Measurements from ENCODE around the gene SOBP. TPM values are rescaled to one million over a fixed set of nuclear protein-coding genes. Genes with fewer than 3 reads are reported as not detected.
A peak's percentile ranks its signal among the peaks of the same experiment; 100 is the strongest.

The SOBP gene
- total and polyA plus RNA-seq, 2 donors (not counting 1 experiment from before 2014, with no cell fraction given), result 2.7 to 6.3 TPM

GRCh38 chr6:107600121-107600520 lies 110.2 kb downstream of the SOBP start:
- no peak overlapping the region for H3K9ac ChIP-seq (ENCODE audit: insufficient read depth, low read length)
- H4K20me1 ChIP-seq (ENCODE audit: control insufficient read depth, extremely low read depth, insufficient read depth, low read length), result no peaks in the 10 kb centered on the region
- no peak overlapping the region for H3K27ac ChIP-seq (ENCODE audit: insufficient read depth, low read length)
- H3K9me3 ChIP-seq (ENCODE audit: control insufficient read depth, insufficient read depth, low read depth, low read length), result no peaks in the 10 kb centered on the region
- no peaks in the 10 kb centered on the region for H3K36me3 ChIP-seq (ENCODE audit: control insufficient read depth, insufficient read depth, low read length)
- peak in 1 of 2 donors; percentile 62 for DNase-seq (ENCODE audit: low read depth in 2 of 2)
- TF ChIP-seq EZH2 (IDR thresholded peaks at IDR 0.05; ENCODE audit: low read length, missing control alignments), result no peak
- TF ChIP-seq, protein P1, sequence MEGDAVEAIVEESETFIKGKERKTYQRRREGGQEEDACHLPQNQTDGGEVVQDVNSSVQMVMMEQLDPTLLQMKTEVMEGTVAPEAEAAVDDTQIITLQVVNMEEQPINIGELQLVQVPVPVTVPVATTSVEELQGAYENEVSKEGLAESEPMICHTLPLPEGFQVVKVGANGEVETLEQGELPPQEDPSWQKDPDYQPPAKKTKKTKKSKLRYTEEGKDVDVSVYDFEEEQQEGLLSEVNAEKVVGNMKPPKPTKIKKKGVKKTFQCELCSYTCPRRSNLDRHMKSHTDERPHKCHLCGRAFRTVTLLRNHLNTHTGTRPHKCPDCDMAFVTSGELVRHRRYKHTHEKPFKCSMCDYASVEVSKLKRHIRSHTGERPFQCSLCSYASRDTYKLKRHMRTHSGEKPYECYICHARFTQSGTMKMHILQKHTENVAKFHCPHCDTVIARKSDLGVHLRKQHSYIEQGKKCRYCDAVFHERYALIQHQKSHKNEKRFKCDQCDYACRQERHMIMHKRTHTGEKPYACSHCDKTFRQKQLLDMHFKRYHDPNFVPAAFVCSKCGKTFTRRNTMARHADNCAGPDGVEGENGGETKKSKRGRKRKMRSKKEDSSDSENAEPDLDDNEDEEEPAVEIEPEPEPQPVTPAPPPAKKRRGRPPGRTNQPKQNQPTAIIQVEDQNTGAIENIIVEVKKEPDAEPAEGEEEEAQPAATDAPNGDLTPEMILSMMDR (conservative IDR thresholded peaks at IDR 0.05 in 1 of 2, IDR thresholded peaks at IDR 0.05 in 1 of 2; ENCODE audit: low read depth in 1 of 2, low read length in 2 of 2), result no peak
- H3K79me2 ChIP-seq (ENCODE audit: control insufficient read depth, insufficient read depth, low read length), result no peaks in the 10 kb centered on the region
- H2AFZ ChIP-seq (ENCODE audit: low read length), result no peak overlapping the region
- H3K4me1 ChIP-seq (ENCODE audit: control insufficient read depth, extremely low read depth, insufficient read depth, low read length), result no peaks in the 10 kb centered on the region
- H3K27me3 ChIP-seq (ENCODE audit: control insufficient read depth, insufficient read depth, low read length), result no peaks in the 10 kb centered on the region
- no peak overlapping the region for H3K4me2 ChIP-seq (ENCODE audit: extremely low read depth, insufficient read depth, low read length)
- no peak overlapping the region for H3K4me3 ChIP-seq (replicated peaks in 1 of 4; ENCODE audit: control extremely low read depth in 1 of 4, insufficient read depth in 1 of 4, low read depth in 3 of 4, low read length in 4 of 4)

DNA sequence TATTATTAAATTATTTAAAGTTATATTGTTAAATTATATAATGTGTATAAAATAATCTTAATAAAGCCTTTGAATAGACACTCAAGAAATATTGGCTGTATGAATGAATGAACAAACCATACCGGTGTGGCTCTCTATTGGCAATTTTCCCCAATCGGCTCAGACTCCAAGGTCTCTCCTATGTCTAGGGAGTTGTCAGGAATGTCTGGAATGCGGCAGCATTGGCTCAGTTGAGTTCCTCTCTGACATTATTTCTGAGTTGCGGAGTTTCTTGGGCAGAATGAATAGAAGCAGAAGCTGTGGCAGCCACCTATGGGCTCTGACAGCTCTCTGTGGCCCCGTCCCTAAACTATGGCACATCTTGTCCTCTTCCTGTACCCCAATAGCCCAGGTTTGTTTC lies 111.0 kb downstream of the SOBP start:
- Histone ChIP-seq H3K9me3 (ENCODE audit: control insufficient read depth, insufficient read depth, low read depth, low read length) (no peaks in the 10 kb centered on the region), H3K9ac (ENCODE audit: insufficient read depth, low read length) (no peak overlapping the region), H3K4me2 (ENCODE audit: extremely low read depth, insufficient read depth, low read length) (no peak overlapping the region), H3K27ac (ENCODE audit: insufficient read depth, low read length) (no peak overlapping the region), H3K36me3 (ENCODE audit: control insufficient read depth, insufficient read depth, low read length) (no peaks in the 10 kb centered on the region), H3K79me2 (ENCODE audit: control insufficient read depth, insufficient read depth, low read length) (no peaks in the 10 kb centered on the region), H3K4me1 (ENCODE audit: control insufficient read depth, extremely low read depth, insufficient read depth, low read length) (no peaks in the 10 kb centered on the region), H3K27me3 (ENCODE audit: control insufficient read depth, insufficient read depth, low read length) (no peaks in the 10 kb centered on the region), H3K4me3 (replicated peaks in 1 of 4; ENCODE audit: control extremely low read depth in 1 of 4, insufficient read depth in 1 of 4, low read depth in 3 of 4, low read length in 4 of 4) (no peak overlapping the region), H2AFZ (ENCODE audit: low read length) (no peak overlapping the region), H4K20me1 (ENCODE audit: control insufficient read depth, extremely low read depth, insufficient read depth, low read length) (no peaks in the 10 kb centered on the region)
- peak; percentile 8 to 88 for DNase-seq (ENCODE audit: low read depth in 2 of 2)
- TF ChIP-seq EZH2 (IDR thresholded peaks at IDR 0.05; ENCODE audit: low read length, missing control alignments), result no peak
- TF ChIP-seq, protein P1 (conservative IDR thresholded peaks at IDR 0.05 in 1 of 2, IDR thresholded peaks at IDR 0.05 in 1 of 2; ENCODE audit: low read depth in 1 of 2, low read length in 2 of 2), result no peak

DNA sequence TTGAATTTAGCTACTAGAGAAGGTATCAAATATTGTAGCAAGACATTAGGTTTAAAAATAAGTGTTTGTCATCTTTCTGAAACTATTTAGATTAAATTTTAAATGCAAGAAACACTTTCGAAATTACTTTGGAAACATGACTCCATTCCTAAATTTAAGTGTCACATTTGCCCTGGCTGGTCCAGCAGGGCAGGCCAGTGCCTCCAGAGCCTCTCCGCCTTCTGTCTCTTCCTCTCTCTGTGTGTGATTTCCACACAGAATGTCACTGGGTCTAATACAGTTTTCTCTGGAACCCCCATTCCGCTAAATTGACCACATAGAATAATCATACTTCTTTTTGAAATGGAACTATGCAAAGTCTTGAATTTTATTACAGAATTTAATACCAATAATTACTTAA lies 111.5 kb downstream of the SOBP start:
- no peaks in the 10 kb centered on the region for H3K9me3 ChIP-seq (ENCODE audit: control insufficient read depth, insufficient read depth, low read depth, low read length)
- H4K20me1 ChIP-seq (ENCODE audit: control insufficient read depth, extremely low read depth, insufficient read depth, low read length), result no peaks in the 10 kb centered on the region
- no peaks in the 10 kb centered on the region for H3K79me2 ChIP-seq (ENCODE audit: control insufficient read depth, insufficient read depth, low read length)
- TF ChIP-seq, protein P1 (conservative IDR thresholded peaks at IDR 0.05 in 1 of 2, IDR thresholded peaks at IDR 0.05 in 1 of 2; ENCODE audit: low read depth in 1 of 2, low read length in 2 of 2), result no peak
- TF ChIP-seq EZH2 (IDR thresholded peaks at IDR 0.05; ENCODE audit: low read length, missing control alignments), result no peak
- no peak overlapping the region for H2AFZ ChIP-seq (ENCODE audit: low read length)
- H3K4me2 ChIP-seq (ENCODE audit: extremely low read depth, insufficient read depth, low read length), result no peak overlapping the region
- H3K4me3 ChIP-seq (replicated peaks in 1 of 4; ENCODE audit: control extremely low read depth in 1 of 4, insufficient read depth in 1 of 4, low read depth in 3 of 4, low read length in 4 of 4), result no peak overlapping the region
- no peaks in the 10 kb centered on the region for H3K36me3 ChIP-seq (ENCODE audit: control insufficient read depth, insufficient read depth, low read length)
- no peaks in the 10 kb centered on the region for H3K4me1 ChIP-seq (ENCODE audit: control insufficient read depth, extremely low read depth, insufficient read depth, low read length)
- no peaks in the 10 kb centered on the region for H3K27me3 ChIP-seq (ENCODE audit: control insufficient read depth, insufficient read depth, low read length)
- no peak for DNase-seq (ENCODE audit: low read depth in 2 of 2)
- no peak overlapping the region for H3K9ac ChIP-seq (ENCODE audit: insufficient read depth, low read length)
- no peak overlapping the region for H3K27ac ChIP-seq (ENCODE audit: insufficient read depth, low read length)
